GM19193 (cell line): ENCODE measurements around the gene TBX5.

Source experiments
- POLR2A ChIP-seq: IDR thresholded peaks from 4 replicates; pipeline ENCODE4 v1.6.1; 2011; ENCODE audit not compliant: insufficient read depth, insufficient read length; ENCODE audit errors: extremely low read depth

Gene TBX5

GRCh38 chr12:114402084-114402717, 3.7 kb downstream of the TBX5 start:
- no peak for TF ChIP-seq POLR2A

GRCh38 chr12:114401328-114402083, 4.4 kb downstream of the TBX5 start:
- TF ChIP-seq POLR2A = no peak

GRCh38 chr12:114400925-114401324, 5.0 kb downstream of the TBX5 start:
- TF ChIP-seq POLR2A = no peak

GRCh38 chr12:114400361-114400811, 5.6 kb downstream of the TBX5 start:
- no peak for TF ChIP-seq POLR2A

GRCh38 chr12:114399664-114400211, 6.2 kb downstream of the TBX5 start:
- TF ChIP-seq POLR2A = no peak

- TF ChIP-seq POLR2A = no peak
Measured at GRCh38 chr12:114397978-114398881, 7.7 kb downstream of the TBX5 start.

- TF ChIP-seq POLR2A = no peak
Measured at GRCh38 chr12:114396869-114397719, 8.8 kb downstream of the TBX5 start.

- TF ChIP-seq POLR2A = no peak
Measured at GRCh38 chr12:114396153-114396868, 9.6 kb downstream of the TBX5 start.

GRCh38 chr12:114395755-114396152, 10.2 kb downstream of the TBX5 start:
- TF ChIP-seq POLR2A = no peak

- TF ChIP-seq POLR2A = no peak
Measured at GRCh38 chr12:114395233-114395632, 10.7 kb downstream of the TBX5 start.

GRCh38 chr12:114393569-114393968, 12.4 kb downstream of the TBX5 start:
- TF ChIP-seq POLR2A = no peak

- TF ChIP-seq POLR2A = no peak
Measured at GRCh38 chr12:114392909-114393308, 13.0 kb downstream of the TBX5 start.

- TF ChIP-seq POLR2A = no peak
Measured at GRCh38 chr12:114391088-114391487, 14.9 kb downstream of the TBX5 start.
